GM19397 (cell line): Measurements from ENCODE around the gene NEU1.
"Not testable (repeated sequence)": the region's sequence is repeated elsewhere in the genome, so short reads cannot be mapped to it uniquely, and the experiment has no call there.

Experiments
- ATAC-seq: cut with Tn5 transposase; IDR thresholded peaks from one replicate; pipeline ENCODE4 v1.9.1; 2021; ENCODE audit warnings: mild to moderate bottlenecking, moderate library complexity; ENCODE audit not compliant: unreplicated experiment

NEU1 gene

GRCh38 chr6:31875877-31876276 is 13.3 kb upstream of the NEU1 start:
- ATAC-seq = no peak

- no peak for ATAC-seq
These were observed 12.4 kb upstream of the NEU1 start for GRCh38 chr6:31874836-31875572.

GRCh38 chr6:31874084-31874670 is 11.6 kb upstream of the NEU1 start:
- no peak for ATAC-seq

DNA sequence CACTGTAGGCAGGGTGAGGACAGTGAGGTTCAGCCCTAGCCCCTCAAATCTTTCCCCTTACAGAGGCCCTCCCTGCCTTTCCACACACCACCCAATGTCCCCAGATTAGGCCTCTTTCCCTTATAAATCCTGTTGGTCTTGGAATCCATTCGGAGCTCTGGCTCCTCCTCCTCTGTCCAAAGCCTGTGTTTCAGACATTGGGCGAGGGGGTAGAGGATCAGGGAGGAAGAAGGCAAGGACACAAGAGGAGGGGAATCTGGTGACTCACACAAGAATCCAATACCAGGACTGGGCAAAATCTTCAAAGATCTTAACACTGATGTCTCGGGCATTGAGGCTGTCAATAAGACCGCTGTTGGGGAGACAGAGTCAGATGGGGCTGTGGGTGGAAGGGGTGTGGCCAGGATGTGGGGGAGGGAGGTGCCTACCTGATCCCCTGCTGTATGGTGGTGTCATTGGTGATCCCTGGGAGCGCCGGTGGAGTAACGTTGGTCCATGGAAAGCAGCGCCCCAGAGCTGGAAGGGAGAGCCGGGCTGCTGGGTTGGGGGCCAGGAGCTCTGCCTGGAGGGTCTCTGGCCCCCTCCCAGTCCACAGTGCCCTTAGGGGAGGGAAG is 8.5 kb upstream of the NEU1 start:
- no peak for ATAC-seq

GRCh38 chr6:31870385-31870921 is 7.8 kb upstream of the NEU1 start:
- ATAC-seq = no peak

GRCh38 chr6:31869343-31869742 is 6.7 kb upstream of the NEU1 start:
- ATAC-seq = no peak

DNA sequence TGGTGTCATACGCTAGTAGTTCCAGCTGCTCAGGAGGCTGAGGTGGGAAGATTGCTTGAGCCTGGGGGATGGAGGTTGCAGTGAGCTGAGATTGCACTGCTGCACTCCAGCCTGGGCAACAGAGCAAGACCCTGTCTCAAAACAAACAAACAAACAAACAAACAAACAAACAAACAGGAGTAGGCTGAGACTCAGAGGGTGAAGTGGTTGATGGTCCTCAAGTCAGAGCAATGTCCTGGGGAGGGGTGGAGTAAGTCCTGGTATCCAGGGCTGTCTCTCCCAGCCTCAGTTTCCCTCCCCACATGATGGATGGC is 6.0 kb upstream of the NEU1 start:
- ATAC-seq = not testable (repeated sequence)

DNA sequence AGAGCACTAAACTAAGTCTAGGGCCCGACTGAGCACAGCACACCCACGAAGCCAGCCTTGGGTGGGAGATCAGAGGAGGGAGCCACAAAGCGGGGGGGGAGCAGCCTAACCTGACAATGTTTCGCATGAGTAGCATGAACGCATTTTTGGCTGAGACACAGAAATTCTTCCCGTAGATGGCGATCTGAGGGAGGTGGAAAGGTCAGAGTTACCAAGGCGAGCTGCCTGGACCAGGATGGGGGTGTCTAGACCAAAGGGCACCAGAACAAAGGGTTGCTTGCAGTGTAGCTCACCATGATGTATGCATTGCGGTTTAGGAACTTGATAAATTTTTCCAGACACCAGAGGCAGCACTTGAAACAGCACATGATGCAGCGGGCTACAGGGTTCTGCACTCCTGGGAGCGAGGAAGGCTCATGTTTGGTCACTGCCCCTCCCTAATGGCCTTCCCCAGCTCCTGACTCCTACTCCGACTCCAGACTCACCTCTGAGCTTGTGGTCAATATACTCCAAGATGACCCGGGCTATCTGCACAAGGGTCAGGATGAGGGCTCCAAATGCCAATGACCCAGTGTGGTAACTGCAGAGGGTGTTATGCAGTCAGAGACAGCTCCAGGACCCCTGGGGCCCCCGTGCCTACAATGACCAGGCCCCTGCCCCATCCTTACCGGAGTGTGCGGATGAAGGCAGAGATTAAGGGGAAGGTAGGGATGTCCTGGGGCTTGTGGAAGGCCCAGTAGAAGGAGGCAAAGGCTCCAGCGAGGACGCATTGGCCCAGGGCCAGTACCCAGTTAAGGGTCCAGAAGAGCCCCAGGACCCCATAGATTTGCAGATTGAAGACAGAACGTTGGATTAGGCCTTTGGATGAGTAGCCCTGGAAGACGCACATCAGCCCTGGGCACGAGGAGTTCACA is 2.8 kb upstream of the NEU1 start:
- no peak for ATAC-seq

DNA sequence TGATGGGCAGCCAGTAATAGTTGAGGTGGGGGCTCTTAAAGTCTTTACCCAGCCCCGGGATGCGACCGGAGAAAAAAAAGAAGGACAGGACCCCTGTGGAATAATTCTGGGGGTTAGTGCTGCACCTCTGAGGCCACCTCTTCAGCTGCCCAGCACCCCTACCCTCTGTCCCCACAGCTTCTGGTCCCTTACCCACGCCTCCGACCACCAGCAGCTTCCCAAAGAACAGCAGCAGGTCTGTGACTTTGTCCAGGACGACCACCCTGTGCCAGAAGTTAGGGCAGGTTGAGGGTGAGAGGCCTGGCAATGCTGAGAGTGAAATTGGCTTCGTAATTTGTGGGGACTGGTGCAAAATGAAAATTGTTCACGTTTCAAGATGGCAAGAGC is 2.2 kb upstream of the NEU1 start:
- no peak for ATAC-seq

GRCh38 chr6:31864123-31864562 is 1.5 kb upstream of the NEU1 start:
- ATAC-seq = not testable (repeated sequence)

DNA sequence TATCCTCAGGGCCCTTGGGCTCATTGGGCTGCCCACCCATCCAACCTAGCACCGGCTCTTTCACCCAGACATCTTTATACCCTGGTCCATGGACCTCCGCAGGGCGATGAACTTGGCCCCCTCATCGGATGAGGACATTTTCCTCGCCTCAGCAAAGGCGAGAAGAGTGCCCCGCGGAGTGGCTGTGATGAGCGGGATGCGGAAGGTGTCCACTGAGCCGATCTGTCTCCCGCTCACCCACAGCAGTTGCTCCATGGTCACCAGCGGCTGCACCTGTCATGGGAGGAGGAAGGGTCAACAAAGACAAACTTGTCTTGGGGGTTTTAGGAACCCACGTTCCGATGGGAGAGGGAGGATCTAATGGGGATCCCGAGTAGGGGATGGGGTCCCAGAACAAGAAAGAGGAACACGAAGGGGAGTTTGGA is 690 bp downstream of the NEU1 start:
- no peak for ATAC-seq

GRCh38 chr6:31861150-31861549 is 1.5 kb downstream of the NEU1 start:
- ATAC-seq = no peak

DNA sequence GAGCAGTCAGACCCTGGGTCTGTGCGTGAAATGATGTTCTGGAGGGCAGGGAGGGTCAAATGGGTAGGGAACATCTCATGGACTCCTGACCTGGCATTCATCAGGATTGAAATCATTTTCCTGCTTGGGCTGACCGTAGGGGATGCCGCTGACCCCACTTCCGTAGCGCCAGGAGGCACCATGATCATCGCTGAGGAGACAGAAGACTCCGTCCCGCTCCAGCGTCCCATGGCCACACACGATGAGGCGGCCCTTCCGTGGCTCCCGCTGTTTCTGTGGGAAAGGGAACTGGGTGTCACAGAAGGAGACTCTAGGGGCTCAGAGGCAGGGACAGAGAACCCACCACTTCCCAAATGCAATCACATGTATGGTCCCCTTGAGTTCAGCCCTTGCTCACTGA is 2.3 kb downstream of the NEU1 start:
- no peak for ATAC-seq

DNA sequence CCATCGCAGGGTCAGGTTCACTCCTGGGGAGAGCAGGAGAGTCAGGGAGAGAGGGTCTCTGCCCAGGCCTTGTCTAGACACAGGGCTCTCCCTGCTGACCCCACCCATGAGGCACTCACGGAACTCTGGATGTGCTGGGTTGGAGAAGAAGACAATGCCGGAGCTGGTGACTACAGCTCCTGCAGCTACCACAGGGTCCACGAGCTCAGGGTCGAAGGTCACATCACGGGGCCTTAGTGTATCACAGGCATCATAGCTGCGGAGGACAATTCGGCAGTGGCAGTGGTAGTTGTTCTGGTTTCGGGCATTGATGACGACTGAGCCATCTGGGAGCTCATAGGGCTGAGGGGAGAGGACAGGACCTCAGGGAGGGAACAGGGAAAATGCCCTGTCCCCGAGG is 2.7 kb downstream of the NEU1 start:
- ATAC-seq = no peak

DNA sequence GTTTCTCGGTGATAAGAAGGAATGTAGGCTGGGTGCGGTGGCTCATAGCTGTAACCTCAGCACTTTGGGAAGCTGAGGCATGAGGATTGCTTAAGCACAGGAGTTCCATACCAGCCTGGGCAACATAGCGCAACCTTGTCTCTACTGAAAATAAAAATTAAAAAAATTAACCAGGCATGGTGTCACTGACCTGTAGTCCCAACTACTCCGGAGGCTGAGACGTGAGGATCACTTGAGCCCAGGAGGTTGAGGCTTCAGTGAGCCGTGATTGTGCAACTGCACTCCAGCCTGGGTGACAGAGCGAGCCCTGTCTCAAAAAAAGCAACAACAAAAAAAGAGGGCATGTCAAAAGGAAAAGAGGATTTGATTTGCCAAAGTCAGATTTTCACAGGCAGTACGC is 3.9 kb downstream of the NEU1 start:
- no peak for ATAC-seq

GRCh38 chr6:31857774-31858173 is 4.8 kb downstream of the NEU1 start:
- ATAC-seq = not testable (repeated sequence)

DNA sequence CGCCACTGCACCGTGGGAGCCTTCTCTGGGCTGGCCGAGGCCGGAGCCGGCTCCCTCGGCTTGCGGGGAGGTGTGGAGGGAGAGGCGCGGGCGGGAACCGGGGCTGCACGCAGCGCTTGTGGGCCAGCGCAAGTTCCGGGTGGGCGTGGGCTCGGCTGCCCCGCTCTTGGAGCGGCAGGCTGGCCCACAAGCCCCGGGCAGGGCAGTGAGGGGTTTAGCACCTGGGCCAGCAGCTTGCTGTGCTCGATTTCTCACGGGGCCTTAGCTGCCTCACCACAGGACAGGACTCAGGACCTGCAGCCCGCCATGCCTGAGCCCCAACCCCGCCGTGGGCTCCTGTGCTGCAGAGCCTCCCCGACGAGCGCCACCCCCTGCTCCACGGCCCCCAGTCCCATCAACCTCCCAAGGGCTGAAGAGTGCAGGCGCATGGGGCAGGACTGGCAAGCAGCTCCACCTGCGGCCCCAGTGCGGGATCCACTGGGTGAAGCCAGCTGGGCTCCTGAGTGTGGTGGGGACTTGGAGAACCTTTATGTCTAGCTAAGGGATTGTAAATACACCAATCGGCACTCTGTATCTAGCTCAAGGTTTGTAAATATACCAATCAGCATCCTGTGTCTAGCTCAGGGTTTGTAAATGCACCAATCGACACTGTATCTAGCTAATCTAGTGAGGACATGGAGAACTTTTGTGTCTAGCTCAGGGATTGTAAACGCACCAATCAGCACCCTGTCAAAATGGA is 10.5 kb downstream of the NEU1 start:
- not testable (repeated sequence) for ATAC-seq

DNA sequence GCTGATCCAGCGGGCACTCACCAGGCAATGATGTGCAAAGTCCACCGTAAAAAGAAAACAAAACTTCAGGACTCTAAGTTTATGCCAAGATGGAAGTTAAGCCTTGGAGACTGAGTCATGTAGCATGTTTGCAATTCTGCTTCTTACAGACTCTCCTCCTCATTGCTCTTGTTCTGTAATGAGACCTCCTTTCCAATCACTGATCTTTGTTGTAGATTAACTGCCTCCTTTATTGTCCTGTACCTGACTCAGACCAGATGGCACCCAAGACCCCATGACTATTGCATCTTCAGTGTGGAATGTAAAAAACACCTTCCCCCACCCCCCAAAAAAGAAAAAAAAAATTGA is 11.2 kb downstream of the NEU1 start:
- no peak for ATAC-seq

GRCh38 chr6:31850765-31851484 is 11.7 kb downstream of the NEU1 start:
- ATAC-seq = no peak
